Sigmoid colon (tissue), 7 donors: Measurements from ENCODE around the gene THSD7A. TPM values are rescaled to one million over a fixed set of nuclear protein-coding genes. Genes with fewer than 3 reads are reported as not detected.

Experiments used
- DNase-seq: peaks from one replicate; pipeline ENCODE4 v3.0.0-alpha.2; 2019
- H3K27ac ChIP-seq, 4 donors: fragments of 200-600 bp; sonication (generic); one replicate each; pipeline ENCODE4 v1.5.1; 2016 to 2019; ENCODE audit warnings: mild to moderate bottlenecking in 1 of 4
- H3K27me3 ChIP-seq, 3 donors: fragments of 200-600 bp; sonication (generic); one replicate each; pipeline ENCODE4 v1.5.1; 2019; ENCODE audit warnings: mild to moderate bottlenecking in 1 of 3
- H3K36me3 ChIP-seq, 4 donors: fragments of 200-600 bp; sonication (generic); one replicate each; pipeline ENCODE4 v1.5.1; 2016 to 2019
- H3K4me1 ChIP-seq, 4 donors: fragments of 200-600 bp; sonication (generic); one replicate each; pipeline ENCODE4 v1.5.1; 2017 to 2019
- H3K4me3 ChIP-seq, 4 donors: fragments of 200-600 bp; sonication (generic); one replicate each; pipeline ENCODE4 v1.5.1; 2017 to 2019; ENCODE audit warnings: mild to moderate bottlenecking in 2 of 4, moderate library complexity in 1 of 4
- H3K9me3 ChIP-seq, 4 donors: fragments of 200-600 bp in 3 of 4; sonication (generic) in 3 of 4; one replicate each; pipeline versions ENCODE4 v1.5.1 to v1.6.1; 2013 to 2019
- EP300 ChIP-seq, 4 donors: sonication (generic); formaldehyde crosslinking; IDR thresholded peaks; one replicate each; pipeline ENCODE4 v1.6.1; 2017; ENCODE audit warnings: antibody characterized with exemption in 4 of 4
- POLR2A ChIP-seq, 2 donors: fragments of 450-650 bp; IDR thresholded peaks; one replicate each; pipeline ENCODE4 v1.6.1; 2016; ENCODE audit warnings: antibody characterized with exemption in 2 of 2, mild to moderate bottlenecking in 2 of 2, moderate library complexity in 2 of 2
- POLR2AphosphoS5 ChIP-seq, 4 donors: sonication (generic); formaldehyde crosslinking; IDR thresholded peaks; one replicate each; pipeline ENCODE4 v1.6.1; 2017; ENCODE audit warnings: antibody characterized with exemption in 4 of 4
- WGBS, 2 donors: extraction: QIAGEN DNeasy Blood & Tissue Kit; methylation state at CpG; one replicate each; pipeline ENCODE4 v1.1.7; 2013; 5-methylcytosine and 5-hydroxymethylcytosine counted together
- intact Hi-C: fragments of 100-400 bp; cut with DNase I; formaldehyde crosslinking; loops from one replicate; pipeline ENCODE4 v1.15.1; 2023
- polyA plus RNA-seq, 3 donors: library from polyadenylated mRNA; stranded (reverse); fragments of 200-250 nt; gene quantifications; one replicate each; pipeline ENCODE4 v1.2.3, GENCODE V29; 2013
- total RNA-seq, 4 donors: library from RNA; depleted of rRNA; stranded (reverse); fragments of >200 nt; gene quantifications; one replicate each; pipeline ENCODE4 v1.1.0, GENCODE V29; 2016
- TF ChIP-seq, protein P1 (sequence below), 4 experiments: fragments of 450-650 bp in 3 of 4; fragments of 200-600 bp in 1 of 4; IDR thresholded peaks; one replicate each; pipeline ENCODE4 v1.5.1; 2016 to 2019; ENCODE audit warnings: antibody characterized with exemption in 4 of 4, mild to moderate bottlenecking in 3 of 4, moderate library complexity in 2 of 4
- donor health status: healthy with polysubstance abuse.
- donor health status: Bipolar disorder and iron deficiency.
- donor health status: healthy.

THSD7A gene
- total and polyA plus RNA-seq, 7 donors = under 0.01 to 6.9 (median 5.0) TPM

- intact Hi-C loops = no loop called here
- H3K4me1 ChIP-seq = no peaks in the 10 kb centered on the region
- no peaks in the 10 kb centered on the region for H3K9me3 ChIP-seq
- 95 to 96% methylated on average over 3 of the region's 3 CpGs for WGBS, 2 donors
- no peak overlapping the region for H3K27ac ChIP-seq
- no peak overlapping the region for H3K4me3 ChIP-seq
- no peaks in the 10 kb centered on the region for H3K27me3 ChIP-seq
- TF ChIP-seq POLR2AphosphoS5 (IDR thresholded peaks at IDR 0.05) (no peak), EP300 (IDR thresholded peaks at IDR 0.05) (no peak), POLR2A (IDR thresholded peaks at IDR 0.05) (no peak)
- TF ChIP-seq, protein P1, sequence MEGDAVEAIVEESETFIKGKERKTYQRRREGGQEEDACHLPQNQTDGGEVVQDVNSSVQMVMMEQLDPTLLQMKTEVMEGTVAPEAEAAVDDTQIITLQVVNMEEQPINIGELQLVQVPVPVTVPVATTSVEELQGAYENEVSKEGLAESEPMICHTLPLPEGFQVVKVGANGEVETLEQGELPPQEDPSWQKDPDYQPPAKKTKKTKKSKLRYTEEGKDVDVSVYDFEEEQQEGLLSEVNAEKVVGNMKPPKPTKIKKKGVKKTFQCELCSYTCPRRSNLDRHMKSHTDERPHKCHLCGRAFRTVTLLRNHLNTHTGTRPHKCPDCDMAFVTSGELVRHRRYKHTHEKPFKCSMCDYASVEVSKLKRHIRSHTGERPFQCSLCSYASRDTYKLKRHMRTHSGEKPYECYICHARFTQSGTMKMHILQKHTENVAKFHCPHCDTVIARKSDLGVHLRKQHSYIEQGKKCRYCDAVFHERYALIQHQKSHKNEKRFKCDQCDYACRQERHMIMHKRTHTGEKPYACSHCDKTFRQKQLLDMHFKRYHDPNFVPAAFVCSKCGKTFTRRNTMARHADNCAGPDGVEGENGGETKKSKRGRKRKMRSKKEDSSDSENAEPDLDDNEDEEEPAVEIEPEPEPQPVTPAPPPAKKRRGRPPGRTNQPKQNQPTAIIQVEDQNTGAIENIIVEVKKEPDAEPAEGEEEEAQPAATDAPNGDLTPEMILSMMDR (IDR thresholded peaks at IDR 0.05) = no peak
- DNase-seq = no peak
- no peaks in the 10 kb centered on the region for H3K36me3 ChIP-seq
Measured at GRCh38 chr7:11754933-11755332, 77.1 kb downstream of the THSD7A start.

DNA sequence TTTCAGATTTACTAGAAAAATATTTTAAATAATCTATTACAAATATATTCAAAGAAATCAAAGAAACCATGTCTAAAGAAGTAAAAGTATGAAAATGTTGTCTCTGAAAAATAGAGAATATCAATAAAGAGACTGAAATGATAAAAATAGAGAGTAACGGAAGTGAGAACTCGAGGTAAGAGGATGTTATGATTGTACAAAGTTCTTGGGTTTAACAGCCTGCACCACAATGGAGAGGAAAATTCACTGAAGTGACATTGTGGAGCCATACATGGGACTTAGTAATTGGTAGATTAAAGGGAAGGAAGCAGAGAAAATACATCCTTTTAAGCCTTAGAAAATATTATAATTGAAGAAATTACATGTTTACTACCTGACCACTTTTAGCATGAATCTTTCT lies 77.9 kb downstream of the THSD7A start:
- Histone ChIP-seq H3K4me3 (no peak overlapping the region), H3K36me3 (no peaks in the 10 kb centered on the region), H3K27me3 (no peaks in the 10 kb centered on the region), H3K4me1 (no peaks in the 10 kb centered on the region), H3K27ac (no peak overlapping the region), H3K9me3 (no peaks in the 10 kb centered on the region)
- intact Hi-C loops = no loop called here
- WGBS, 2 donors = 82 to 86% methylated on average over 2 of the region's 2 CpGs
- DNase-seq = no peak
- no peak for TF ChIP-seq POLR2A (IDR thresholded peaks at IDR 0.05)
- TF ChIP-seq EP300 (IDR thresholded peaks at IDR 0.05) = no peak
- TF ChIP-seq POLR2AphosphoS5 (IDR thresholded peaks at IDR 0.05) = no peak
- TF ChIP-seq, protein P1 (IDR thresholded peaks at IDR 0.05) = no peak

DNA sequence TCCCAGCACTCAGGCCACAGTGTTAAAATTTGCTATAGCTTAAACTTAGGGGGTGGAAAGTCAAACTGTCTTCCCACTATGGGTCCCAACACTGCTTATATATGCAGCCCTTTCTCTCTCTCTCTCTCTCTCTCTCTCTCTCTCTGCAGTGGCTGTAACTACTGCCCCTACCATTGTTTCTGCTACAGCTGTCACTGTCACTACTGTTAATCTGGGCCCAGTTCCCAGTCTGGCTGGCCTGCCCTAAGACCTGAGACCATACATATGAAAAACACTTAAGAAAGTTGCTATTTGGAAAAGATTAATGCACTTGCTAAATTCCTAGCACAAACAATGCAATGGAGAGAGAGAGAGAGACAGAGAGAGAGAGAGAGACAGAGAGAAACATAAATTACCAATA lies 78.6 kb downstream of the THSD7A start:
- Histone ChIP-seq H3K4me3 (no peak overlapping the region), H3K36me3 (no peaks in the 10 kb centered on the region), H3K27ac (no peak overlapping the region), H3K4me1 (no peaks in the 10 kb centered on the region), H3K9me3 (no peaks in the 10 kb centered on the region), H3K27me3 (no peaks in the 10 kb centered on the region)
- no peak for DNase-seq
- no peak for TF ChIP-seq EP300 (IDR thresholded peaks at IDR 0.05)
- intact Hi-C loops = no loop called here

DNA sequence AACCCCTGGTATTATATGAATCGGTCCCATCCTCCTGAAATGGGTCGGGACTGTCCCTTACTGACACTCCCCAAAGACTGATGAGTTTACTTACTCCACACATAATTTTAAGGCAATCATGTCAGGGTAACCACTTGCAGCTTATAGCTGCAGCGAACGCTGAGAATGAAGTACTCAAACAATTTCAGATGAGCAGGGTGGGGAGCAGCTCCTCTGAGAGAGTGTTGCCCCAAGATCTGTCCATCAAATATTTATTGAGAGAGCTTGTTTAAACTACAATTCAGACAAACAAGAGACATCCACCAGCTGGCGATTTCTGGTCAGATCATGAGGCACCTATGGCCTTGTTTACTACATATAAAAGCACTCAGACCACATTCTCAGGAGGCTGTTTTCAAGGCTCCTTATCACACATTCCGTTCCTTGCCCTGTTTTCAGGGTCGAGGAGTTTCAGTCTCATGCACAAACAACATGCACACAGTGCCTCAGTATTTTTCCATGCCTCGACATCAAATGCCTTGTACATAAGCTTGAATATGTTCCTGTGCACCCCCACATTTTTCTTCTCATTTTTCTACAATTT lies 80.1 kb downstream of the THSD7A start:
- H3K4me3 ChIP-seq = no peak overlapping the region
- WGBS, 2 donors = 55 to 64% methylated on average over 8 of the region's 8 CpGs
- intact Hi-C loops = no loop called here
- no peak overlapping the region for H3K27ac ChIP-seq
- no peaks in the 10 kb centered on the region for H3K36me3 ChIP-seq
- H3K4me1 ChIP-seq = no peaks in the 10 kb centered on the region
- no peaks in the 10 kb centered on the region for H3K27me3 ChIP-seq
- H3K9me3 ChIP-seq = no peaks in the 10 kb centered on the region
- TF ChIP-seq POLR2AphosphoS5 (IDR thresholded peaks at IDR 0.05) = no peak
- TF ChIP-seq, protein P1 (IDR thresholded peaks at IDR 0.05) = no peak
- TF ChIP-seq EP300 (IDR thresholded peaks at IDR 0.05) = no peak
- TF ChIP-seq POLR2A (IDR thresholded peaks at IDR 0.05) = no peak
- DNase-seq = no peak

DNA sequence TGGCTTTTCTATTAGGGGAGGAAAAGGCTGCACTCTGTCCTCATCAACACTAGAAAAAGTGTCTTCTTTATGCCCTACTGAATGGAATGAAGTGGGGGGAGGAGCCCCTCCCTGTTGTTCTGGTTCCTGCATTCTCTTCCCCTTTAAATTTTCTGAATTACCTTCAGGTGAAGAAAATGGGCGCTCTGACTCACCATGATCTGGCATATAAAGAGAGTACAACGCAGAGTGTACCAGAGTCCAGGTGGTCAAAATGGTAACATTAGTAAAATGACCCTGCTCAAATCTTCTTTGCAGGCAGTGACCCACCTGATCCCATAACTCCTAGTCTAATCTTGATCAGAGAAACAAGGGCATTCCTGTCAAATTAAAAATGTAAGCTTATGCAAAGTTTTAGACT lies 80.7 kb downstream of the THSD7A start:
- Histone ChIP-seq H3K9me3 (no peaks in the 10 kb centered on the region), H3K27me3 (no peaks in the 10 kb centered on the region), H3K4me1 (no peaks in the 10 kb centered on the region), H3K27ac (no peak overlapping the region), H3K4me3 (no peak overlapping the region), H3K36me3 (no peaks in the 10 kb centered on the region)
- 82 to 93% methylated on average over 2 of the region's 2 CpGs for WGBS, 2 donors
- intact Hi-C loops = no loop called here
- DNase-seq = no peak
- TF ChIP-seq EP300 (IDR thresholded peaks at IDR 0.05) (no peak), POLR2AphosphoS5 (IDR thresholded peaks at IDR 0.05) (no peak), POLR2A (IDR thresholded peaks at IDR 0.05) (no peak)
- TF ChIP-seq, protein P1 (IDR thresholded peaks at IDR 0.05) = no peak
